ENCODE results near the gene ADAMTSL3. TPM values are rescaled to one million over a fixed set of nuclear protein-coding genes. Genes with fewer than 3 reads are reported as not detected.

ADAMTSL3 gene
- total RNA-seq, 1 donor = 2.0 TPM

- TF ChIP-seq, protein P1, sequence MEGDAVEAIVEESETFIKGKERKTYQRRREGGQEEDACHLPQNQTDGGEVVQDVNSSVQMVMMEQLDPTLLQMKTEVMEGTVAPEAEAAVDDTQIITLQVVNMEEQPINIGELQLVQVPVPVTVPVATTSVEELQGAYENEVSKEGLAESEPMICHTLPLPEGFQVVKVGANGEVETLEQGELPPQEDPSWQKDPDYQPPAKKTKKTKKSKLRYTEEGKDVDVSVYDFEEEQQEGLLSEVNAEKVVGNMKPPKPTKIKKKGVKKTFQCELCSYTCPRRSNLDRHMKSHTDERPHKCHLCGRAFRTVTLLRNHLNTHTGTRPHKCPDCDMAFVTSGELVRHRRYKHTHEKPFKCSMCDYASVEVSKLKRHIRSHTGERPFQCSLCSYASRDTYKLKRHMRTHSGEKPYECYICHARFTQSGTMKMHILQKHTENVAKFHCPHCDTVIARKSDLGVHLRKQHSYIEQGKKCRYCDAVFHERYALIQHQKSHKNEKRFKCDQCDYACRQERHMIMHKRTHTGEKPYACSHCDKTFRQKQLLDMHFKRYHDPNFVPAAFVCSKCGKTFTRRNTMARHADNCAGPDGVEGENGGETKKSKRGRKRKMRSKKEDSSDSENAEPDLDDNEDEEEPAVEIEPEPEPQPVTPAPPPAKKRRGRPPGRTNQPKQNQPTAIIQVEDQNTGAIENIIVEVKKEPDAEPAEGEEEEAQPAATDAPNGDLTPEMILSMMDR (IDR thresholded peaks at IDR 0.05; ENCODE audit: insufficient read depth, low read length) = no peak
- DNase-seq (ENCODE audit: low read depth) = no peak
- H3K4me3 ChIP-seq (ENCODE audit: low read depth, low read length) = no peak overlapping the region
Observed at GRCh38 chr15:83970295-83970890, 316.5 kb downstream of the ADAMTSL3 start.

GRCh38 chr15:83971992-83972391 lies 318.1 kb downstream of the ADAMTSL3 start:
- TF ChIP-seq, protein P1 (IDR thresholded peaks at IDR 0.05; ENCODE audit: insufficient read depth, low read length) = no peak

GRCh38 chr15:83973816-83974215 lies 319.9 kb downstream of the ADAMTSL3 start:
- no peak overlapping the region for H3K4me3 ChIP-seq (ENCODE audit: low read depth, low read length)
- TF ChIP-seq, protein P1 (IDR thresholded peaks at IDR 0.05; ENCODE audit: insufficient read depth, low read length) = peak; percentile 45
- peak; percentile 11 for DNase-seq (ENCODE audit: low read depth)

More at GRCh38 chr15:83971992-83972391, 318.1 kb downstream of the ADAMTSL3 start:
- H3K4me3 ChIP-seq (ENCODE audit: low read depth, low read length) = no peak overlapping the region
- DNase-seq (ENCODE audit: low read depth) = peak; percentile 22

- TF ChIP-seq, protein P1 (IDR thresholded peaks at IDR 0.05; ENCODE audit: insufficient read depth, low read length) = no peak
- H3K4me3 ChIP-seq (ENCODE audit: low read depth, low read length) = no peak overlapping the region
- DNase-seq (ENCODE audit: low read depth) = no peak
Observed at GRCh38 chr15:83977992-83978391, 324.1 kb downstream of the ADAMTSL3 start.

GRCh38 chr15:83978588-83978987 lies 324.7 kb downstream of the ADAMTSL3 start:
- no peak overlapping the region for H3K4me3 ChIP-seq (ENCODE audit: low read depth, low read length)
- DNase-seq (ENCODE audit: low read depth) = no peak
- TF ChIP-seq, protein P1 (IDR thresholded peaks at IDR 0.05; ENCODE audit: insufficient read depth, low read length) = no peak

- DNase-seq (ENCODE audit: low read depth) = no peak
- no peak overlapping the region for H3K4me3 ChIP-seq (ENCODE audit: low read depth, low read length)
- TF ChIP-seq, protein P1 (IDR thresholded peaks at IDR 0.05; ENCODE audit: insufficient read depth, low read length) = no peak
Observed at GRCh38 chr15:83980637-83981036, 326.7 kb downstream of the ADAMTSL3 start.

- H3K4me3 ChIP-seq (ENCODE audit: low read depth, low read length) = no peak overlapping the region
- TF ChIP-seq, protein P1 (IDR thresholded peaks at IDR 0.05; ENCODE audit: insufficient read depth, low read length) = no peak
- no peak for DNase-seq (ENCODE audit: low read depth)
Observed at GRCh38 chr15:83982748-83983147, 328.8 kb downstream of the ADAMTSL3 start.

All from fibroblast of the aortic adventitia (primary cell).